A549 (cell line): ENCODE data around the gene PCDHB16. TPM values are rescaled to one million over a fixed set of nuclear protein-coding genes. Genes with fewer than 3 reads are reported as not detected.
A peak's percentile ranks its signal among the peaks of the same experiment; 100 is the strongest.
"Not testable (repeated sequence)": the region's sequence is repeated elsewhere in the genome, so short reads cannot be mapped to it uniquely, and the experiment has no call there.

Experiments
- ATAC-seq, 2 experiments: fragments of 200-7000 bp in 1 of 2; fragments of >200 bp in 1 of 2; cut with Nextera tagmentation in 1 of 2; cut with Tn5 transposase in 1 of 2; 3 replicates each; pipeline versions ENCODE4 v1.8.0 to v1.9.1; 2018 to 2020; ENCODE audit warnings: mild to moderate bottlenecking in 1 of 2, moderate library complexity in 1 of 2
- CTCF ChIA-PET: fragments of 300-600 bp; sonication (Branson Sonifier 250); formaldehyde crosslinking; extraction: SDS; loops from one replicate; lab custom pipeline; 2021; ENCODE audit warnings: antibody characterized with exemption, inconsistent platforms; lab: Yijun Ruan, JAX
- POLR2A ChIA-PET: fragments of 350-600 bp; formaldehyde crosslinking; extraction: SDS; loops from one replicate; lab custom pipeline; 2021; ENCODE audit warnings: antibody characterized with exemption, inconsistent platforms; lab: Yijun Ruan, JAX
- DNase-seq, 2 experiments: peaks; one replicate each; pipeline versions ENCODE4 v3.0.0 to v3.0.0-alpha.2; 2011 to 2016; ENCODE audit warnings: low read depth in 1 of 2, low spot score in 1 of 2
- FAIRE-seq: peaks from 2 replicates; lab custom pipeline; 2011; peaks lifted over from hg19 to GRCh38; lab: Jason Lieb, UNC
- H3K27ac ChIP-seq, 2 experiments: fragments of >200 bp; sonication (Bioruptor Twin); formaldehyde crosslinking; 3 replicates each; pipeline ENCODE4 v1.5.1; 2016 to 2017
- H3K4me1 ChIP-seq: fragments of >200 bp; sonication (Bioruptor Twin); formaldehyde crosslinking; 3 replicates; pipeline ENCODE4 v1.6.1; 2016
- H3K4me2 ChIP-seq: fragments of >200 bp; sonication (Bioruptor Twin); formaldehyde crosslinking; 3 replicates; pipeline ENCODE4 v1.6.1; 2016
- H3K4me3 ChIP-seq: fragments of >200 bp; sonication (Bioruptor Twin); formaldehyde crosslinking; 3 replicates; pipeline ENCODE4 v1.5.1; 2016
- H3K9me3 ChIP-seq: fragments of >200 bp; sonication (Bioruptor Twin); formaldehyde crosslinking; 3 replicates; pipeline ENCODE4 v1.6.1; 2016
- BHLHE40 ChIP-seq: IDR thresholded peaks from 2 replicates; pipeline ENCODE4 v1.6.1; 2012; ENCODE audit warnings: low read depth, low read length, inconsistent platforms
- CHD4 ChIP-seq: fragments of 200-600 bp; sonication (generic); IDR thresholded peaks from 2 replicates; pipeline ENCODE4 v1.6.1; 2016; ENCODE audit warnings: antibody characterized with exemption, mild to moderate bottlenecking, borderline replicate concordance
- E2F6 ChIP-seq: IDR thresholded peaks from 2 replicates; pipeline ENCODE4 v1.6.1; 2012; ENCODE audit warnings: low read depth, borderline replicate concordance
- EP300 ChIP-seq, 2 experiments: fragments of >200 bp; sonication (Bioruptor Twin); formaldehyde crosslinking; IDR thresholded peaks; 2 replicates in 1 of 2; 3 replicates in 1 of 2; pipeline ENCODE4 v1.6.1; 2016 to 2017
- FOSB ChIP-seq: fragments of 250-450 bp; sonication (Bioruptor Pico); IDR thresholded peaks from 2 replicates; pipeline ENCODE4 v1.5.0; 2020; ENCODE audit warnings: mild to moderate bottlenecking, moderate library complexity
- FOXS1 ChIP-seq: fragments of 250-450 bp; sonication (Bioruptor Pico); IDR thresholded peaks from 2 replicates; pipeline ENCODE4 v1.5.0; 2020; ENCODE audit warnings: mild to moderate bottlenecking, moderate library complexity
- GATA3 ChIP-seq: IDR thresholded peaks from 2 replicates; pipeline ENCODE4 v1.6.1; 2012; ENCODE audit warnings: borderline replicate concordance
- HEYL ChIP-seq: fragments of 250-450 bp; sonication (Bioruptor Pico); IDR thresholded peaks from 2 replicates; pipeline ENCODE4 v1.8.0; 2021; ENCODE audit warnings: mild to moderate bottlenecking, moderate library complexity
- JUNB ChIP-seq: fragments of >200 bp; sonication (Bioruptor Twin); formaldehyde crosslinking; IDR thresholded peaks from 2 replicates; pipeline ENCODE4 v1.6.1; 2016
- MAFK ChIP-seq: fragments of 450-650 bp; IDR thresholded peaks from 2 replicates; pipeline ENCODE4 v1.6.1; 2014; ENCODE audit not compliant: partially characterized antibody
- MYC ChIP-seq: IDR thresholded peaks from 2 replicates; pipeline ENCODE4 v1.6.1; 2012; ENCODE audit warnings: mild to moderate bottlenecking, inconsistent platforms, low read length, improper control_type of control experiment, borderline replicate concordance
- NFE2L2 ChIP-seq: fragments of 150-350 bp; conservative IDR thresholded peaks from 2 replicates; pipeline ENCODE4 v1.6.1; 2014; ENCODE audit warnings: low read length
- NR3C1 ChIP-seq: fragments of >200 bp; sonication (Bioruptor Twin); formaldehyde crosslinking; IDR thresholded peaks from 3 replicates; pipeline ENCODE4 v1.6.1; 2017
- POLR2A ChIP-seq: IDR thresholded peaks from 2 replicates; pipeline ENCODE4 v1.6.1; 2012; ENCODE audit warnings: mild to moderate bottlenecking, low read length
- RAD21 ChIP-seq, 2 experiments: fragments of >200 bp in 1 of 2; sonication (Bioruptor Twin) in 1 of 2; formaldehyde crosslinking in 1 of 2; IDR thresholded peaks in 1 of 2; conservative IDR thresholded peaks in 1 of 2; 2 replicates in 1 of 2; 3 replicates in 1 of 2; pipeline ENCODE4 v1.6.1; 2012 to 2018; ENCODE audit warnings: inconsistent platforms in 1 of 2
- RARB ChIP-seq: fragments of 250-450 bp; sonication (Bioruptor Pico); IDR thresholded peaks from 2 replicates; pipeline ENCODE4 v1.8.0; 2021; ENCODE audit warnings: mild to moderate bottlenecking, moderate library complexity
- RCOR1 ChIP-seq: fragments of 150-350 bp; IDR thresholded peaks from 2 replicates; pipeline ENCODE4 v1.6.1; 2014; ENCODE audit warnings: antibody characterized with exemption, low read length, low read depth
- SREBF2 ChIP-seq: fragments of 450-650 bp; IDR thresholded peaks from 2 replicates; pipeline ENCODE4 v1.6.1; 2014; ENCODE audit warnings: mild to moderate bottlenecking, moderate library complexity
- ZC3H11A ChIP-seq: fragments of 450-650 bp; IDR thresholded peaks from 2 replicates; pipeline ENCODE4 v1.6.1; 2014; ENCODE audit warnings: antibody characterized with exemption, mild to moderate bottlenecking
- WGBS: methylation state at CpG from one replicate; pipeline ENCODE4 v1.1.6; 2017; ENCODE audit errors: missing lambda C conversion rate; 5-methylcytosine and 5-hydroxymethylcytosine counted together
- polyA minus RNA-seq: library from RNA; depleted of rRNA, polyadenylated mRNA; stranded (reverse); fragments of >200 nt; gene quantifications from 2 replicates; pipeline ENCODE4 v1.2.3, GENCODE V29; 2011; rRNA and poly(A)+ RNA removed
- polyA plus RNA-seq, 4 experiments: library from polyadenylated mRNA; depleted of rRNA in 3 of 4; stranded (reverse); fragments of >200 nt; fragmentation: RNase III in 1 of 4; extraction: RNeasy Plus Mini Kit Qiagen cat#74134 plus additional on column Dnase treatment in 1 of 4; gene quantifications; 2 replicates in 3 of 4; 3 replicates in 1 of 4; pipeline ENCODE4 v1.2.3, GENCODE V29; 2011 to 2017
- TF ChIP-seq, protein P1 (sequence below): fragments of >200 bp; sonication (Bioruptor Twin); formaldehyde crosslinking; IDR thresholded peaks from 3 replicates; pipeline ENCODE4 v1.5.1; 2016

Gene PCDHB16
- polyA plus RNA-seq (2011; rRNA removed) (0.13 and 0.24 TPM in 2 replicates), polyA plus RNA-seq (2017; fragmentation: RNase III; extraction: RNeasy Plus Mini Kit Qiagen cat#74134 plus additional on column Dnase treatment) (0.05 to 0.10 TPM (median 0.08 TPM) in 3 replicates), polyA minus RNA-seq (0.08 and 0.10 TPM in 2 replicates)
- 0.01 and 0.04 TPM in 2 replicates for polyA plus RNA-seq (2012; cell fraction: cytosol; rRNA removed)
- polyA plus RNA-seq (2012; cell fraction: nucleus; rRNA removed) = 0.04 and 0.07 TPM in 2 replicates

DNA sequence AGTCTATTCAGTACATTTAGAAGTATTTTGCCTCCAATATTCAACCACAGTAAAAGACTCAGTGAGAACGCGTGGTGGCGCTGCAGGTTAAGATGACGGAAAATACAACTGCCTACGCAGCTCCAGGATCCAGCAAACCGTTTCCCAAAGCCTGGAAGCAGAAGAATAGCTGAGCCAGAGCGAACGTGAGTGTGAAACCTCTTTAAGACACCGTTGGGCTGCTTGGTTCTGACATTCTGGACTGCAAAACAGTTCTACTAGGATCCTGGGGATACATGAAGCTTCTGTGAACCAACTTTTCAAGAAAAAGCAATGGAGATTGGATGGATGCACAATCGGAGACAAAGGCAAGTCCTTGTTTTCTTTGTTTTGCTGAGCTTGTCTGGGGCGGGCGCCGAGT is at the start of gene PCDHB16:
Gene PCDHB16, plus strand, starts transcription at position 140 of the 400 bp plus-strand sequence. Its CDS starts 173 bp downstream, at position 313.
- peak in 1 of 2 experiments; percentile 24 for DNase-seq
- ATAC-seq = peak in 1 of 2 experiments; percentile 55; a peak in 3 of 6 replicates
- FAIRE-seq = no peak
- no peaks in the 10 kb centered on the region for H3K4me1 ChIP-seq
- H3K9me3 ChIP-seq = 0 out of 3 replicates have a peak, but pooled peaks cover 9% of the 10 kb centered on the region
- no peak within 1 kb of the TSS for H3K4me3 ChIP-seq
- POLR2A ChIA-PET = no interaction called here
- H3K4me2 ChIP-seq = no peak within 1 kb of the TSS
- WGBS = 29% methylated on average over 13 of the region's 13 CpGs
- TF ChIP-seq MYC (no peak), RAD21 (conservative IDR thresholded peaks at IDR 0.05 in 1 of 2, IDR thresholded peaks at IDR 0.05 in 1 of 2) (peak in 1 of 2 experiments; percentile 27; a peak in 1 of 5 replicates), GATA3 (no peak), NFE2L2 (no peak)
- CTCF ChIA-PET = interaction anchor here (1.3 to 1.5 kb wide), 3 partner anchors 17 to 382 kb away, joined by 4 to 9 read pairs (median 5); partner anchors contain the start of gene PCDHB11
- no peak within 1 kb of the TSS for H3K27ac ChIP-seq

- Histone ChIP-seq H3K4me3 (peak within 1 kb of the TSS; percentile 37), H3K4me2 (peak within 1 kb of the TSS; percentile 31), H3K27ac (peak within 1 kb of the TSS; percentile 18 to 54; a peak in 3 of 6 replicates), H3K9me3 (peaks cover 28% of the 10 kb centered on the region), H3K4me1 (no peaks in the 10 kb centered on the region)
- WGBS = 26% methylated on average over 22 of the region's 22 CpGs
- TF ChIP-seq E2F6 = no peak
- TF ChIP-seq RAD21 (conservative IDR thresholded peaks at IDR 0.05 in 1 of 2, IDR thresholded peaks at IDR 0.05 in 1 of 2) = peak in 1 of 2 experiments; percentile 54; a peak in 2 of 5 replicates
- TF ChIP-seq, protein P1, sequence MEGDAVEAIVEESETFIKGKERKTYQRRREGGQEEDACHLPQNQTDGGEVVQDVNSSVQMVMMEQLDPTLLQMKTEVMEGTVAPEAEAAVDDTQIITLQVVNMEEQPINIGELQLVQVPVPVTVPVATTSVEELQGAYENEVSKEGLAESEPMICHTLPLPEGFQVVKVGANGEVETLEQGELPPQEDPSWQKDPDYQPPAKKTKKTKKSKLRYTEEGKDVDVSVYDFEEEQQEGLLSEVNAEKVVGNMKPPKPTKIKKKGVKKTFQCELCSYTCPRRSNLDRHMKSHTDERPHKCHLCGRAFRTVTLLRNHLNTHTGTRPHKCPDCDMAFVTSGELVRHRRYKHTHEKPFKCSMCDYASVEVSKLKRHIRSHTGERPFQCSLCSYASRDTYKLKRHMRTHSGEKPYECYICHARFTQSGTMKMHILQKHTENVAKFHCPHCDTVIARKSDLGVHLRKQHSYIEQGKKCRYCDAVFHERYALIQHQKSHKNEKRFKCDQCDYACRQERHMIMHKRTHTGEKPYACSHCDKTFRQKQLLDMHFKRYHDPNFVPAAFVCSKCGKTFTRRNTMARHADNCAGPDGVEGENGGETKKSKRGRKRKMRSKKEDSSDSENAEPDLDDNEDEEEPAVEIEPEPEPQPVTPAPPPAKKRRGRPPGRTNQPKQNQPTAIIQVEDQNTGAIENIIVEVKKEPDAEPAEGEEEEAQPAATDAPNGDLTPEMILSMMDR = peak; percentile 36; the same call in 2 of the 3 replicates
- TF ChIP-seq NR3C1 = no peak
- TF ChIP-seq MYC = no peak
- no peak for TF ChIP-seq EP300 (IDR thresholded peaks at IDR 0.05)
- TF ChIP-seq RCOR1 = no peak
- no peak for TF ChIP-seq FOXS1
- peak; percentile 77 to 82; a peak in 5 of 6 replicates for ATAC-seq
- DNase-seq = peak; percentile 26 to 61
- ChIA-PET CTCF (interaction anchor here (1.1 to 2.0 kb wide), 10 partner anchors 9 to 389 kb away, joined by 3 to 6 read pairs (median 4); partner anchors contain the start of genes PCDHB2 and PCDHB6), POLR2A (interaction anchor here (0.9 kb wide), 1 partner anchor 186 kb away, joined by 3 read pairs; the partner anchor contains the start of gene TAF7)
- FAIRE-seq = no peak
Measured at GRCh38 chr5:141135030-141135717, 47.0 kb upstream of the PCDHB16 start, which contains the start of gene PCDHB5. PCDHB5 (plus strand) TSS chr5:141135206; CDS start chr5:141135435, 229 bp downstream.

DNA sequence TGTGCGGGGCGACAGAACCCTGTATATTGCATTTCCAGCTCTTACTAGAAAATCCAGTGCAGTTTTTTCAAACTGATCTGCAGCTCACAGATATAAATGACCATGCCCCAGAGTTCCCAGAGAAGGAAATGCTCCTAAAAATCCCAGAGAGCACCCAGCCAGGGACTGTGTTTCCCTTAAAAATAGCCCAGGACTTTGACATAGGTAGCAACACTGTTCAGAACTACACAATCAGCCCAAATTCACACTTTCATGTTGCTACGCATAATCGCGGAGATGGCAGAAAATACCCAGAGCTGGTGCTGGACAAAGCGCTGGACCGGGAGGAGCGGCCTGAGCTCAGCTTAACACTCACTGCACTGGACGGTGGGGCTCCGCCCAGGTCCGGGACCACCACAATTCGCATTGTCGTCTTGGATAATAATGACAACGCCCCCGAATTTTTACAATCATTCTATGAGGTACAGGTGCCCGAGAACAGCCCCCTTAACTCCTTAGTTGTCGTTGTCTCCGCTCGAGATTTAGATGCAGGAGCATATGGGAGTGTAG is 46.4 kb upstream of the PCDHB16 start:
- Histone ChIP-seq H3K4me1 (no peaks in the 10 kb centered on the region), H3K4me3 (peak overlapping the region; percentile 37), H3K27ac (no peak overlapping the region), H3K9me3 (peaks cover 28% of the 10 kb centered on the region), H3K4me2 (peak overlapping the region; percentile 31)
- WGBS = 72% methylated on average over 19 of the region's 19 CpGs
- no peak for FAIRE-seq
- ATAC-seq = peak in 1 of 2 experiments; percentile 19; a peak in 1 of 6 replicates
- DNase-seq = no peak
- POLR2A ChIA-PET = interaction anchor here (0.9 kb wide), 1 partner anchor 185 kb away, joined by 3 read pairs; the partner anchor contains the start of gene TAF7
- TF ChIP-seq ZC3H11A = no peak
- no peak for TF ChIP-seq HEYL (CRISPR knock-in tag)
- TF ChIP-seq RAD21 (conservative IDR thresholded peaks at IDR 0.05 in 1 of 2, IDR thresholded peaks at IDR 0.05 in 1 of 2) = no peak
- TF ChIP-seq MAFK = no peak
- no peak for TF ChIP-seq POLR2A
- no peak for TF ChIP-seq BHLHE40
- no peak for TF ChIP-seq SREBF2
- no peak for TF ChIP-seq RARB (CRISPR knock-in tag)
- TF ChIP-seq GATA3 = no peak
- TF ChIP-seq CHD4 = no peak
- TF ChIP-seq MYC = no peak
- TF ChIP-seq FOSB = no peak
- no peak for TF ChIP-seq JUNB
- CTCF ChIA-PET = interaction anchor here (1.1 to 2.0 kb wide), 10 partner anchors 8 to 388 kb away, joined by 3 to 6 read pairs (median 4); partner anchors contain the start of genes PCDHB2 and PCDHB6

GRCh38 chr5:141137346-141137745 is 44.8 kb upstream of the PCDHB16 start:
- CTCF ChIA-PET, H3K4me3 ChIP-seq, FAIRE-seq, POLR2A ChIA-PET, DNase-seq, H3K27ac ChIP-seq, ATAC-seq, H3K4me2 ChIP-seq, H3K4me1 ChIP-seq: not testable (repeated sequence)
- 71% methylated on average over 26 of the region's 34 CpGs for WGBS
- peaks cover 23% of the 10 kb centered on the region for H3K9me3 ChIP-seq
